ENCODE results near the gene SELENOP.

SELENOP gene

GRCh38 chr5:42812620-42813019, 928 bp upstream of the SELENOP start:
- H3K4me1 Mint-ChIP-seq (ENCODE audit: low read depth) = no peaks in the 10 kb centered on the region
- H3K9me3 Mint-ChIP-seq = no peaks in the 10 kb centered on the region
- DNase-seq (ENCODE audit: low spot score) = no peak
- no peak overlapping the region for H3K27ac Mint-ChIP-seq
- no peaks in the 10 kb centered on the region for H3K36me3 Mint-ChIP-seq (ENCODE audit: low read depth)
- H3K4me3 Mint-ChIP-seq = no peak overlapping the region
- no peaks in the 10 kb centered on the region for H3K27me3 Mint-ChIP-seq (ENCODE audit: low read depth)

DNA sequence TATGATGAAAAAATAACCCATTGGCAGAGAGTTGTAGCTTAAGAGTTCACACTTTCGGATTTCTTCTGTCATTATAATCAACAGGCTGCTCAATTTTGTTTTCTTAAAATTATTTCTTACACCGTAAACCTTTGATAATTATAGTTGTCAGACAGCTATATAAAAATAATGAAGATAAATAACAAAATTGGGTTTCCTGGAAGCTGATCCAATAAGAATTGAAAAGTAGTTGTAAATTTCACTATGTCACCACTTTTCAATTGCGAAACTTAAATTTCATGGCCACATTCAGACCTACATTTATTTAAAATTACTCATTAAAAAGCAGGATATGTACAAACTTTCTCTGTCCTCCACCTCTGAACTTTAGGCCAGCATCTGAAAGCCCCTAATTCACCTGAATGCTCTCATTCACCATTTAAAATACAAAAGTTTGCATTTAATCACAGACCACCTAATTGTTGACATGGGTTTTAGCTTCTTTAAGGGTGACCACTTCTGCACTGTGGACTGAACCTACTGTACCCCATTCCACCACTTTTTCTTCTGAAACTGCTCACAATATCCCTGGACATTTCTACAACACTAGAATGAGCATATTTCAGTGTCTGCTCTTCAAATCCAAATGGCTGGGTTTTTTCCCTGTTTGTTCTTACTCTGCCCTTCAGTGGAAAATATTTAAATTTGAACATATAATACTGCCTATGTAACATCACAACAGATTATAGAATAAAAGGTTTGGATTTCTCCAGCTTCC, 680 bp downstream of the SELENOP start:
- no peak for DNase-seq (ENCODE audit: low spot score)
- Mint-ChIP-seq H3K27me3 (ENCODE audit: low read depth) (no peaks in the 10 kb centered on the region), H3K4me3 (no peak overlapping the region), H3K36me3 (ENCODE audit: low read depth) (no peaks in the 10 kb centered on the region), H3K27ac (no peak overlapping the region), H3K9me3 (no peaks in the 10 kb centered on the region), H3K4me1 (ENCODE audit: low read depth) (no peaks in the 10 kb centered on the region)

DNA sequence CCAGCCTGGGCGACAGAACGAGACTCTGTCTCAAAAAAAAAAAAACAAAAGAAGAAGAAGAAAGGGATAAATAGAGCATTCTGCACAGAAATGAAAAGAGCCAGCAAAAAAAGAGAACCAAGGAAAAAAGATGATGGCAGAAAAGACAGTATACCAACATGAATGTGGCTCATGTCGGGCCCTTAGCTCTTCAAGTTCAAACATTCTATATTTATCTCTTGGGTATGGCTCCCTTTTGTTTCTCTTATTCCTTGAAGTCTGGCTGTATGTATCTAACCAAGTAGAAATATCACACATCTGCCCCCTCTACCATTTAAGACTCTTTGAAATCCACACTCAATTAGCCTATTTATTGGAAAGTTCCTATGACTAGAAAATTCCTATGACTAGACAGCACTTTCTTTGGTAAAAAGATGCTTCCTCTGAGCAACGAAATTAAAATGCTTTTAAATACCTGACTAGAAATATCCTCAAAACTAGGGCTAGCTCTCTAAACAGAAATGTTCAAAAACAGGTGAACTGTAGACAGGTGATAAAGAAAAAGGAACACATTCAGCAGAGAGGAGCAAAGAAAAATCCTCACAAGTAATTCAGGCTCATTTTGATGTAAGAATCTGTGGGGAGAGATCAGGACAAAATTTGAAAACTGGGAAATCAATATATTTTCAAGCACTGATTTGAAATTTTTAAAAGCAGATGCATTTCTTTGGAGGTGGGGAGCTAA, 2.6 kb downstream of the SELENOP start:
- H3K4me3 Mint-ChIP-seq = no peak overlapping the region
- no peak for DNase-seq (ENCODE audit: low spot score)
- H3K27me3 Mint-ChIP-seq (ENCODE audit: low read depth) = no peaks in the 10 kb centered on the region
- H3K36me3 Mint-ChIP-seq (ENCODE audit: low read depth) = no peaks in the 10 kb centered on the region
- no peaks in the 10 kb centered on the region for H3K9me3 Mint-ChIP-seq
- no peak overlapping the region for H3K27ac Mint-ChIP-seq
- no peaks in the 10 kb centered on the region for H3K4me1 Mint-ChIP-seq (ENCODE audit: low read depth)

- DNase-seq (ENCODE audit: low spot score) = no peak
- Mint-ChIP-seq H3K36me3 (ENCODE audit: low read depth) (no peaks in the 10 kb centered on the region), H3K27ac (no peak overlapping the region), H3K27me3 (ENCODE audit: low read depth) (no peaks in the 10 kb centered on the region), H3K4me1 (ENCODE audit: low read depth) (no peaks in the 10 kb centered on the region), H3K4me3 (no peak overlapping the region), H3K9me3 (no peaks in the 10 kb centered on the region)
Observed at GRCh38 chr5:42807722-42808447, 3.8 kb downstream of the SELENOP start.

DNA sequence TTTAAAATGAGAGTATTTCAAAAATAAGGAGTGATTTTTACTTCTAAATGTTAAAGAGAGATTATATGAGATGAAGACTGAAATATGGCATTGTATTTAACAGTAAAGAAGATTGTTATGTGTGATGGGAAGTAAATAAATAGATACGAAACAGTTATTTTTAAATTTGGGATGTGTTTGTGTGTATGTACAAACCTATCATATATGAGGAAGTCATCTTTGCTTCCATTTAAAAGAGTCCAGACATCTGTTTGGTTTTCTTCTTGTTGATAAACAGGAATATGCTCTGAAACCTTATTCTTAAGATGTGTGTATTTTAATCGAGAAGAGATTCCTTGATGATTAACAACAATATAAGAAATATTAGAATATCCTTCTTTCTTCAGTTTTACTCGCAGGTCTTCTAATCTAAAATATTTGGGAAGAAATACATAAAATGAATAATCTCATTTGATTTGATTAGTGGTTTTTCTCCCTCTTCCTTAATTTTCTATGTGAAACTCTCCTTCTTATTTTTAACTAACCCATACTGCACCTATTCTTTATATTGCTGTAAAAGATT, 4.9 kb downstream of the SELENOP start:
- Mint-ChIP-seq H3K9me3 (no peaks in the 10 kb centered on the region), H3K27ac (no peak overlapping the region), H3K4me3 (no peak overlapping the region), H3K4me1 (ENCODE audit: low read depth) (no peaks in the 10 kb centered on the region), H3K36me3 (ENCODE audit: low read depth) (no peaks in the 10 kb centered on the region), H3K27me3 (ENCODE audit: low read depth) (no peaks in the 10 kb centered on the region)
- no peak for DNase-seq (ENCODE audit: low spot score)

GRCh38 chr5:42806004-42806700, 5.5 kb downstream of the SELENOP start:
- no peak for DNase-seq (ENCODE audit: low spot score)
- Mint-ChIP-seq H3K36me3 (ENCODE audit: low read depth) (no peaks in the 10 kb centered on the region), H3K4me1 (ENCODE audit: low read depth) (no peaks in the 10 kb centered on the region), H3K9me3 (no peaks in the 10 kb centered on the region), H3K4me3 (no peak overlapping the region), H3K27me3 (ENCODE audit: low read depth) (no peaks in the 10 kb centered on the region), H3K27ac (no peak overlapping the region)

- H3K36me3 Mint-ChIP-seq (ENCODE audit: low read depth) = no peaks in the 10 kb centered on the region
- no peak overlapping the region for H3K4me3 Mint-ChIP-seq
Observed at GRCh38 chr5:42804717-42805339, 6.9 kb downstream of the SELENOP start.

GRCh38 chr5:42801516-42802166, 10.1 kb downstream of the SELENOP start:
- Mint-ChIP-seq H3K4me3 (no peak overlapping the region), H3K27ac (no peak overlapping the region), H3K4me1 (ENCODE audit: low read depth) (no peaks in the 10 kb centered on the region)

More at GRCh38 chr5:42804717-42805339, 6.9 kb downstream of the SELENOP start:
- no peak for DNase-seq (ENCODE audit: low spot score)
- no peaks in the 10 kb centered on the region for H3K27me3 Mint-ChIP-seq (ENCODE audit: low read depth)
- no peak overlapping the region for H3K27ac Mint-ChIP-seq
- no peaks in the 10 kb centered on the region for H3K4me1 Mint-ChIP-seq (ENCODE audit: low read depth)
- no peaks in the 10 kb centered on the region for H3K9me3 Mint-ChIP-seq

GRCh38 chr5:42800748-42801330, 10.9 kb downstream of the SELENOP start:
- no peaks in the 10 kb centered on the region for H3K4me1 Mint-ChIP-seq (ENCODE audit: low read depth)
- peaks cover 4% of the 10 kb centered on the region for H3K36me3 Mint-ChIP-seq (ENCODE audit: low read depth)
- no peak overlapping the region for H3K4me3 Mint-ChIP-seq
- no peaks in the 10 kb centered on the region for H3K9me3 Mint-ChIP-seq
- H3K27ac Mint-ChIP-seq = no peak overlapping the region
- H3K27me3 Mint-ChIP-seq (ENCODE audit: low read depth) = no peaks in the 10 kb centered on the region
- DNase-seq (ENCODE audit: low spot score) = no peak

More at GRCh38 chr5:42801516-42802166, 10.1 kb downstream of the SELENOP start:
- Mint-ChIP-seq H3K36me3 (ENCODE audit: low read depth) (peaks cover 4% of the 10 kb centered on the region), H3K27me3 (ENCODE audit: low read depth) (no peaks in the 10 kb centered on the region), H3K9me3 (no peaks in the 10 kb centered on the region)
- DNase-seq (ENCODE audit: low spot score) = no peak

DNA sequence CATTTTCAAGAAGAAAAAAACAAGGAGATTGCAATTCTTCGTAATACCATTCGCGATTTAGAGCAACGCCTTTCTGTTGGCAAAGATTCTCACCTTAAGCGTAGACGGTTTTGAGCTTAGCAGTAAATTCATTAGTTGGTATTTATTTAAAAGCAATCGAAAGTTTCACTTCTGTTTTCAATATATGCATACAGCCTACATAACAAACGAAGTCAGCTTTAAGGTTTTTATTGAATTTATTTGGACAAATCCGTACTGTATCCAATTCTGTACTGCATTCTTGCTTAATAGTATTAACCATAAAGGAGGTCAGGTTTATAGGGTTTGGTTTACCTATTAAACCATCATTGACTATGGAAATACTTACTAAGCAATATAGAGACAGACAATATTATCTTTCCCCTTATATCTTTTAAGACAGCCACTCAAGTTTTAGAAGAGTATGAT, 12.0 kb downstream of the SELENOP start:
- H3K27me3 Mint-ChIP-seq (ENCODE audit: low read depth) = no peaks in the 10 kb centered on the region
- no peak overlapping the region for H3K4me3 Mint-ChIP-seq
- no peak for DNase-seq (ENCODE audit: low spot score)
- H3K36me3 Mint-ChIP-seq (ENCODE audit: low read depth) = peaks cover 4% of the 10 kb centered on the region
- H3K9me3 Mint-ChIP-seq = no peaks in the 10 kb centered on the region
- no peaks in the 10 kb centered on the region for H3K4me1 Mint-ChIP-seq (ENCODE audit: low read depth)
- no peak overlapping the region for H3K27ac Mint-ChIP-seq

DNA sequence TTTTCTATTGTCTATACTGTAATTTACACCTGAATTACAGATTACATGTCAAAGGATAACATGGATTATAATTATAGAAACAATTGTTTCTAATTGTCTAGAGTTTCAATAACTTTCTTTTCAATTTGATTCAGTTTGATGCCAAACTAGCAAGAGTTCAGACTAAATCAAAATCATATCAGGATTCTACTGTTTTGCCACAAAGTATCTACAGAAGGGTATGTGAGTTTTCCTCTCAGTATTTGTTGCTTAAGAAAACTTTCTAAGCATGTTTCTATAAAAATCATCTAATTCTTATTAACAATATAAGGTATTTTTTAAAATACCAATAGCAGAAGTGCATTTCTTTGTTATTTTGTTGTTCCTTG, 12.5 kb downstream of the SELENOP start:
- Mint-ChIP-seq H3K9me3 (no peaks in the 10 kb centered on the region), H3K36me3 (ENCODE audit: low read depth) (peaks cover 4% of the 10 kb centered on the region), H3K4me3 (no peak overlapping the region), H3K4me1 (ENCODE audit: low read depth) (no peaks in the 10 kb centered on the region), H3K27ac (no peak overlapping the region), H3K27me3 (ENCODE audit: low read depth) (no peaks in the 10 kb centered on the region)
- DNase-seq (ENCODE audit: low spot score) = no peak

- Mint-ChIP-seq H3K4me3 (no peak overlapping the region), H3K4me1 (ENCODE audit: low read depth) (no peaks in the 10 kb centered on the region), H3K27me3 (ENCODE audit: low read depth) (no peaks in the 10 kb centered on the region), H3K9me3 (no peaks in the 10 kb centered on the region), H3K36me3 (ENCODE audit: low read depth) (peaks cover 6% of the 10 kb centered on the region), H3K27ac (no peak overlapping the region)
- no peak for DNase-seq (ENCODE audit: low spot score)
Observed at GRCh38 chr5:42798284-42799240, 13.1 kb downstream of the SELENOP start.
